ENCODE data around the gene ALDH1A1.

ALDH1A1 gene

GRCh38 chr9:72905514-72906480 is 47.1 kb downstream of the ALDH1A1 start:
- TF ChIP-seq, protein P1, sequence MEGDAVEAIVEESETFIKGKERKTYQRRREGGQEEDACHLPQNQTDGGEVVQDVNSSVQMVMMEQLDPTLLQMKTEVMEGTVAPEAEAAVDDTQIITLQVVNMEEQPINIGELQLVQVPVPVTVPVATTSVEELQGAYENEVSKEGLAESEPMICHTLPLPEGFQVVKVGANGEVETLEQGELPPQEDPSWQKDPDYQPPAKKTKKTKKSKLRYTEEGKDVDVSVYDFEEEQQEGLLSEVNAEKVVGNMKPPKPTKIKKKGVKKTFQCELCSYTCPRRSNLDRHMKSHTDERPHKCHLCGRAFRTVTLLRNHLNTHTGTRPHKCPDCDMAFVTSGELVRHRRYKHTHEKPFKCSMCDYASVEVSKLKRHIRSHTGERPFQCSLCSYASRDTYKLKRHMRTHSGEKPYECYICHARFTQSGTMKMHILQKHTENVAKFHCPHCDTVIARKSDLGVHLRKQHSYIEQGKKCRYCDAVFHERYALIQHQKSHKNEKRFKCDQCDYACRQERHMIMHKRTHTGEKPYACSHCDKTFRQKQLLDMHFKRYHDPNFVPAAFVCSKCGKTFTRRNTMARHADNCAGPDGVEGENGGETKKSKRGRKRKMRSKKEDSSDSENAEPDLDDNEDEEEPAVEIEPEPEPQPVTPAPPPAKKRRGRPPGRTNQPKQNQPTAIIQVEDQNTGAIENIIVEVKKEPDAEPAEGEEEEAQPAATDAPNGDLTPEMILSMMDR (IDR thresholded peaks at IDR 0.05; ENCODE audit: insufficient read depth, missing control alignments), result no peak
- no peak for FAIRE-seq
- DNase-seq (ENCODE audit: insufficient read length, low spot score), result no peak

DNA sequence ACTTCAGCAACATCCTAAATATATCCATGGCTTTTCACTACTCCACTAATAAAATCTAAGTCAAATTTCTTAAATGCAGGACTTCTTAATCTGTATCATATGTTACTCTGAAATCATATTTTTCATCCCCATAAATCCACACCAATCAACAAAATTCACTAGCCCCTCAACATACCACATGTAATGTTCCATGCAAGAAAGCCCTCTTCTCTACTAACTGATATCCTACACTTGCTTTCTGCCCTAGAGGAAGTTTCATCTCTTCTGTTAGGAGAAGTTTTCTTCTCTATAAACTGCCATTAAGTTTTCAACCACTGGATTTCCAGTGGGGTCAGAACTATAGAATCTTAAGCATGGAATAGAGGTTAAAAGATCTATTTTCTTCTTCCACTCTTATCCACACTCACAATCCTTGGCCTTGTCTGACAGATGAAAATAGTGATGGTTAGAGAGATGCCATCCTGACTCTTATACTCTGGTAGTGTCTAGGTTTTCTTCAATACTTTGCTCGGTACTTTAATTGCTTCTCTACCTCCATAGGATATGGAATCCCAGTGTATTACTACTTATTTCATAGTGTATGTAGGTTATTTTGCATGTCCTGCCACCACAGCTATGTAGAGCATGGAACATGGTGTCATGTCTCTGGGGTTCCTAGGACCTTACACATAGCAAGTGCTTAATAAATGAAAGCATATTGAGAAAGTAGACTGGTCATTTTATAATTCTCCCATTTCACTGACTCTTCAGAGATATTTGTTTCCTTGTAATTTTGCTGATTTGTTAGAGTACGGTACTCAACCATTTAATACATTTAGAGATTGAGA is 48.4 kb downstream of the ALDH1A1 start:
- TF ChIP-seq, protein P1 (IDR thresholded peaks at IDR 0.05; ENCODE audit: insufficient read depth, missing control alignments), result no peak
- DNase-seq (ENCODE audit: insufficient read length, low spot score), result no peak
- FAIRE-seq, result no peak

DNA sequence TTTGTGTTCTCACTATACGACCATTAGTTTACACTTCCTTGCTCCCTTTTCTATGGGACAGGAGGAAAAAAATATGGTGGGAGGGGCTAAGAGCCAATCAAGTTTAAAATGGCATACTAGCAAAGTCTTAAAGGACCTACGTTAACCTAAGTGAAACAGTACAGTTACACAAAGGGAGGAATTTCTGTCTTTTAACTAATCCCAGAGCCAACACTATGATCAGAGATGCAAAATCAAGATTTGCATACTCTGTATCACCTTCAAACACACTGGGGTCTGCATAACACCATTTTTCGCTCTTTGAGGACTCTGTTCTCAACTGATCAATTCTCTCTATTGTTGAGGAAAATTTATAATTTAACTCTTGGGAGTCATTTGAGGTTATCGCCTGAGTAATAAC is 49.8 kb downstream of the ALDH1A1 start:
- no peak for FAIRE-seq
- DNase-seq (ENCODE audit: insufficient read length, low spot score), result no peak
- TF ChIP-seq, protein P1 (IDR thresholded peaks at IDR 0.05; ENCODE audit: insufficient read depth, missing control alignments), result no peak

GRCh38 chr9:72902268-72902667 is 50.6 kb downstream of the ALDH1A1 start:
- FAIRE-seq (no peak), DNase-seq (ENCODE audit: insufficient read length, low spot score) (no peak)
- TF ChIP-seq, protein P1 (IDR thresholded peaks at IDR 0.05; ENCODE audit: insufficient read depth, missing control alignments), result no peak

DNA sequence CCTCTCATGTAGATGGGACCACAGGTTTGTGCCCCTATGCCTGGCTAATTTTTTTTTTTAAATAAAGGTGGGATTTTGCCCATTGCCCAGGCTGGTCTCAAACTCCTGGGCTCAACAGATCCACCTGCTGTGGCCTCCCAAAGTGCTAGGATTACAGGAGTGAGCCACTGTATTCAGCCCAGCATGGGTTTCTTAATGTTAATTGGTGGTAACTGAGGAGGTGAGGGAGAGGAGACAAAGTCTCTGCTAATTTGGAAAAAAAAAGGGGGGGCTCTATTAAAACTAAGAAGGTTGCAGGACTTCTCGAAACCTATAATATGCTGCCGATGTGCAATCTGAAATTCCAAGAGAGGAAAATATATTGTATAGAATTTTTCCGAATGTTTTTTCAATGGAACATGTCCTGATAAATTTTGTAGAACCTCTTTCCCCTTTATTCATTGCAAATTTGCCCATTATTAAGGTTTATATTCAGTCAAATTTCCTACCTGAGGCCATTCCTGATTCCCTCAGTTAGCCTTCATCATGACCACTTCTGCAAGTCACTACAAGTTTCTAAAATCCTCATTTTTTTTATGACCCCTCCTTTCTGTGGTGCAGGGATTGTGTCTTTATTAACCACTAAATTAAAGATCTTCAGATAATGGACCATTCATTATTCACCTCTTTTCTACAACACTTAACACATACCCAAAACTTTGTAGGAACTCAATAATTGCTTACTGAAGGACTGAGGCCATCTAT is 52.9 kb downstream of the ALDH1A1 start:
- DNase-seq (ENCODE audit: insufficient read length, low spot score), result no peak
- TF ChIP-seq, protein P1 (IDR thresholded peaks at IDR 0.05; ENCODE audit: insufficient read depth, missing control alignments), result no peak
- FAIRE-seq, result no peak

DNA sequence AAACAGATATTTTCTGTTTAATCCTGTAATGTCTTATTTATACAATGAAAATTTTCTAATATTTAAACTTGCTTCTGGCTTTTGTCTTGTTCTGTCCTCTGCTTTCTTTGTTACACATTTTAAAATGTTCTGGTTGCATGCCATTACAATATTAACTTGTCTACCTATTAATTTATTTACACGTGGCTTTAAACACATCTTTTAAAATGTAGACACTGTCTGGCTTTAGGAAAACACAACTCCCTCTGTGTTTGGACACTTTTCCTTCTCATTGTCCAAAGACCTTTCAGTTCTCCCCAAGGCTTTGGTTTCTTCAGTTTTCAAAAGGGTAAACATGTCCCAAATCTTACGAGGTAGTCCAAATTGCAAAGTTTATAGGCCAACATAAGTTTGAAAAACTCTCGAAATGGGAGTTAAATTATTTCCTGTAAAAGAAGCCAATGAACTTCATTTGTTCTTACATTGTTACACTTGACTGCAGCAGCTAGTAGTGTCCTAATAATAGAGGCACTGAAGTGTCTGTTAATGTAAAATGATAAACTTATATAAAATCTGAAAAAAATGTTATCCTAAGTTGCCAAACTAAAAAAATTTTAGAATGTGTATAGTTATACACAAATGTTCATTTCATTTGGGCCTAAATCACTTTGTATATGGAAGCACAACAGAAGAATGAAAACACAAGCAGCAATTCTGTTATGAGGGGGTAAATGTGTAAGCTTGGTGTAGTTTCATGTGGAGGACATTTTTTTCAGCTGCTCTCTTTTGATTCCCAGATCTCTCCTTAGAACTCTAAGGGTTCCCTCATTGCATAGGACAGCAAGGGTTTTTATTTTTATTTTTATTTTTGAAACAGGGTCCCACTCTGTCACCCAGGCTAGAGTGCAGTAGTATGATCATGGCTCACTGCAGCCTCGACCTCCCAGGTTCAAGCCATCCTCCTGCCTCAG is 53.8 kb downstream of the ALDH1A1 start:
- DNase-seq (ENCODE audit: insufficient read length, low spot score) (no peak), FAIRE-seq (no peak)
- TF ChIP-seq, protein P1 (IDR thresholded peaks at IDR 0.05; ENCODE audit: insufficient read depth, missing control alignments), result no peak

Measured in D721Med (cell line).